PC-3 (cell line): ENCODE data around the gene GPBP1.

Experiments used
- CTCF ChIP-seq: fragments of 300-600 bp; sonication (generic); conservative IDR thresholded peaks from 2 replicates; pipeline ENCODE4 v1.5.1; 2017; ENCODE audit warnings: antibody characterized with exemption, low read depth, mild to moderate bottlenecking, low read length
- EZH2 ChIP-seq: fragments of 300-600 bp; sonication (generic); IDR thresholded peaks from one replicate; pipeline ENCODE4 v1.6.1; 2017; ENCODE audit warnings: antibody characterized with exemption, mild to moderate bottlenecking, low read length; ENCODE audit not compliant: unreplicated experiment

- no peak for TF ChIP-seq CTCF
- no peak for TF ChIP-seq EZH2
Measured at GRCh38 chr5:57244331-57244730, 70.5 kb downstream of the GPBP1 start.
